PC-3 (cell line): ENCODE results near the gene FARP1. TPM values are rescaled to one million over a fixed set of nuclear protein-coding genes. Genes with fewer than 3 reads are reported as not detected.

Source experiments
- ATAC-seq: fragments of 200-7000 bp; cut with Tn5 transposase; 2 replicates; pipeline ENCODE4 v1.9.1; 2020; ENCODE audit warnings: mild to moderate bottlenecking, moderate library complexity
- BruUV-seq: library from RNA; stranded (reverse); fragments of 400-500 nt; replicated peaks from 2 replicates; lab custom pipeline; 2021; lab: Mats Ljungman, UMichigan
- CTCF ChIA-PET: fragments of 300-600 bp; sonication (Branson Sonifier 250); formaldehyde crosslinking; loops from one replicate; lab custom pipeline; 2022; ENCODE audit warnings: antibody characterized with exemption; lab: Charles Lee
- POLR2A ChIA-PET: fragments of 300-600 bp; sonication (Branson Sonifier 250); formaldehyde crosslinking; loops from one replicate; lab custom pipeline; 2022; ENCODE audit warnings: antibody characterized with exemption; ENCODE audit not compliant: unreplicated experiment; lab: Charles Lee
- DNase-seq: peaks from one replicate; pipeline ENCODE4 v3.0.0-alpha.2; 2015
- H2AFZ ChIP-seq: fragments of 300-600 bp; sonication (generic); 2 replicates; pipeline ENCODE4 v1.6.0; 2016; ENCODE audit warnings: antibody characterized with exemption, low read length
- H3F3A ChIP-seq: fragments of 300-600 bp; sonication (generic); one replicate; pipeline ENCODE4 v1.6.0; 2017; ENCODE audit warnings: antibody characterized with exemption, low read length, control low read depth, mild to moderate bottlenecking; ENCODE audit not compliant: unreplicated experiment
- H3K27ac ChIP-seq: fragments of 300-600 bp; sonication (generic); 2 replicates; pipeline ENCODE4 v1.5.1; 2016; ENCODE audit warnings: mild to moderate bottlenecking, low read length
- H3K27me3 ChIP-seq: fragments of 300-600 bp; sonication (generic); 2 replicates; pipeline ENCODE4 v1.6.1; 2016; ENCODE audit warnings: low read length, mixed read lengths
- H3K36me3 ChIP-seq: fragments of 300-600 bp; sonication (generic); 2 replicates; pipeline ENCODE4 v1.6.1; 2016; ENCODE audit warnings: low read depth, mixed run types, low read length, mixed read lengths
- H3K4me1 ChIP-seq: fragments of 300-600 bp; sonication (generic); 2 replicates; pipeline ENCODE4 v1.5.1; 2016; ENCODE audit warnings: low read length; ENCODE audit not compliant: insufficient read depth
- H3K4me2 ChIP-seq: fragments of 300-600 bp; sonication (generic); 2 replicates; pipeline ENCODE4 v1.6.0; 2016; ENCODE audit warnings: low read length
- H3K4me3 ChIP-seq: fragments of 300-600 bp; sonication (generic); 2 replicates; pipeline ENCODE4 v1.5.1; 2016; ENCODE audit warnings: mild to moderate bottlenecking, low read length, mixed read lengths
- H3K79me2 ChIP-seq: fragments of 300-600 bp; sonication (generic); 2 replicates; pipeline ENCODE4 v1.6.1; 2017; ENCODE audit warnings: low read length, mixed read lengths
- H3K9ac ChIP-seq: fragments of 300-600 bp; sonication (generic); 2 replicates; pipeline ENCODE4 v1.6.0; 2016; ENCODE audit warnings: mild to moderate bottlenecking, low read length
- H3K9me2 ChIP-seq: fragments of 300-600 bp; sonication (generic); replicated peaks from 2 replicates; pipeline ENCODE4 v1.6.1; 2016; ENCODE audit warnings: mixed run types, low read length, mixed read lengths
- H3K9me3 ChIP-seq: fragments of 300-600 bp; sonication (generic); 2 replicates; pipeline ENCODE4 v1.6.1; 2016; ENCODE audit warnings: low read length, mixed read lengths
- H4K20me1 ChIP-seq: fragments of 300-600 bp; sonication (generic); 2 replicates; pipeline ENCODE4 v1.6.1; 2016; ENCODE audit warnings: low read length, mixed read lengths
- EZH2 ChIP-seq: fragments of 300-600 bp; sonication (generic); IDR thresholded peaks from one replicate; pipeline ENCODE4 v1.6.1; 2017; ENCODE audit warnings: antibody characterized with exemption, mild to moderate bottlenecking, low read length; ENCODE audit not compliant: unreplicated experiment
- EZH2phosphoT487 ChIP-seq: fragments of 300-600 bp; sonication (generic); IDR thresholded peaks from 2 replicates; pipeline ENCODE4 v1.6.1; 2018; ENCODE audit warnings: mild to moderate bottlenecking, antibody characterized with exemption, low read length, borderline replicate concordance
- intact Hi-C: fragments of 100-400 bp; cut with micrococcal nuclease; formaldehyde crosslinking; loops from 2 replicates; pipeline ENCODE4 v1.9.0; 2023
- total RNA-seq: library from RNA; depleted of rRNA; stranded (reverse); fragments of >200 nt; gene quantifications from 2 replicates; pipeline ENCODE4 v1.2.3, GENCODE V29; 2014
- TF ChIP-seq, protein P1 (sequence below): fragments of 300-600 bp; sonication (generic); conservative IDR thresholded peaks from 2 replicates; pipeline ENCODE4 v1.5.1; 2017; ENCODE audit warnings: antibody characterized with exemption, low read depth, mild to moderate bottlenecking, low read length

FARP1 gene
- total RNA-seq, 1 experiment from 2014 or later: 18.2 TPM

DNA sequence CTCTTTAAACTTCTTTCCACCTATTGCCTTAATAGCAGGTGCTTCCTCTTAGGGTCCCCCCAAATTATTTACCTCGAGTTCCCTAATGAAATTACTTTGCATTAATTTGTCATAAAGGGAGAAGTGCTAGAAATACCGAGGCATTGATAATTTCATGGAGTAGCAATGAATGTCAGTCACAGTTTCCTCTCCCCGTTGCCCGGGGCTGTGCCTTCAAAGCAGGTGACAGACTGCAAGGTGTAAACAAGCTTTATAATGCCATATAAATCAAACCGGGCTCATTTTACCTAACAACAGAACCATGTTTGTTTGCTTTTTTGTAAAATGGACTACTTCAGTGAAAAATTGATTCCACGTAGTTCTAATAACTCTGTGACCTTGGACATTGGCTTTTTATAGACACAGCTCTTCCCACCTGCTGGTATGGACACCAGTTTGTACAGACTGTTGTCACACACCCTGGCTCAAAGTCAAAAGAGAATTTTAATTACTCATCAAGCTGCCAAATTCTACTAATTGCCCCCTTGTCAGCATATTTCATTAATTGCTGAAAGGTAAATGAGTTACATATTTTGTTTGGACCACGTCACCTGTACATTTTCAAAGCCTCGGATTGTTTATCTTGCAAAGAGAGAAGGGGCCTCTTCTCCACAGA lies 262.9 kb downstream of the FARP1 start:
- TF ChIP-seq EZH2 (no peak), EZH2phosphoT487 (no peak)
- TF ChIP-seq, protein P1, sequence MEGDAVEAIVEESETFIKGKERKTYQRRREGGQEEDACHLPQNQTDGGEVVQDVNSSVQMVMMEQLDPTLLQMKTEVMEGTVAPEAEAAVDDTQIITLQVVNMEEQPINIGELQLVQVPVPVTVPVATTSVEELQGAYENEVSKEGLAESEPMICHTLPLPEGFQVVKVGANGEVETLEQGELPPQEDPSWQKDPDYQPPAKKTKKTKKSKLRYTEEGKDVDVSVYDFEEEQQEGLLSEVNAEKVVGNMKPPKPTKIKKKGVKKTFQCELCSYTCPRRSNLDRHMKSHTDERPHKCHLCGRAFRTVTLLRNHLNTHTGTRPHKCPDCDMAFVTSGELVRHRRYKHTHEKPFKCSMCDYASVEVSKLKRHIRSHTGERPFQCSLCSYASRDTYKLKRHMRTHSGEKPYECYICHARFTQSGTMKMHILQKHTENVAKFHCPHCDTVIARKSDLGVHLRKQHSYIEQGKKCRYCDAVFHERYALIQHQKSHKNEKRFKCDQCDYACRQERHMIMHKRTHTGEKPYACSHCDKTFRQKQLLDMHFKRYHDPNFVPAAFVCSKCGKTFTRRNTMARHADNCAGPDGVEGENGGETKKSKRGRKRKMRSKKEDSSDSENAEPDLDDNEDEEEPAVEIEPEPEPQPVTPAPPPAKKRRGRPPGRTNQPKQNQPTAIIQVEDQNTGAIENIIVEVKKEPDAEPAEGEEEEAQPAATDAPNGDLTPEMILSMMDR: no peak
- Histone ChIP-seq H3K4me1 (no peaks in the 10 kb centered on the region), H3K9ac (no peak overlapping the region), H2AFZ (no peak overlapping the region), H3K79me2 (no peaks in the 10 kb centered on the region), H3K27me3 (no peaks in the 10 kb centered on the region), H3K36me3 (no peaks in the 10 kb centered on the region), H3K9me3 (no peaks in the 10 kb centered on the region), H3F3A (no peaks in the 10 kb centered on the region), H3K27ac (no peak overlapping the region), H4K20me1 (no peaks in the 10 kb centered on the region), H3K9me2 (no peaks in the 10 kb centered on the region), H3K4me3 (no peak overlapping the region), H3K4me2 (no peak overlapping the region)
- CTCF ChIA-PET: no interaction called here
- DNase-seq (no peak), ATAC-seq (no peak)
- POLR2A ChIA-PET: no interaction called here
- intact Hi-C loops: no loop called here
- no TSS peak for BruUV-seq

DNA sequence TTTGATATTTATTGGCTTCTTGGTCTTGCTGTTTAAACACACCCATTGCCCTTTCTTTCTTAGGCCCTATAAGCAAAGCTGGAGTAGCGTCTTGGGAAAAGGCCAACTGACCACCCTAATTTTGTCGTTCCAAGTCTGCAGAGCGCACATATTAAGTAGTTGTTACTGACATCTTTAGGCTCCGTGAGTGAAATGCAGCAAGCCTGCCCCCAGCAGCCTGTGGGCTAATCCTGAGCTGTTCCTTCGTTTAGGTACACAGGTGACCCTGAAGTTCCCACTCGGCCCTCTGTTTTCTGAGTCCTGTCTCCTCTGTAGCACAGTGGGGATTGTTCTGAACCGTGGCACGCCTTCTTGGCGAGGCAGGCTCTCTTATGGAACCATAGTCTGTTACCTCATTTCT lies 263.5 kb downstream of the FARP1 start:
- Histone ChIP-seq H3K4me3 (no peak overlapping the region), H3K9me2 (no peaks in the 10 kb centered on the region), H4K20me1 (no peaks in the 10 kb centered on the region), H3K27me3 (no peaks in the 10 kb centered on the region), H3K9ac (no peak overlapping the region), H2AFZ (no peak overlapping the region), H3K4me1 (no peaks in the 10 kb centered on the region), H3K9me3 (no peaks in the 10 kb centered on the region), H3K79me2 (no peaks in the 10 kb centered on the region), H3K4me2 (no peak overlapping the region), H3K27ac (no peak overlapping the region), H3K36me3 (no peaks in the 10 kb centered on the region), H3F3A (no peaks in the 10 kb centered on the region)
- DNase-seq: no peak
- no peak for ATAC-seq
- ChIA-PET POLR2A (no interaction called here), CTCF (no interaction called here)
- no peak for TF ChIP-seq EZH2phosphoT487
- no peak for TF ChIP-seq EZH2
- TF ChIP-seq, protein P1: no peak
- intact Hi-C loops: no loop called here
- no TSS peak for BruUV-seq

DNA sequence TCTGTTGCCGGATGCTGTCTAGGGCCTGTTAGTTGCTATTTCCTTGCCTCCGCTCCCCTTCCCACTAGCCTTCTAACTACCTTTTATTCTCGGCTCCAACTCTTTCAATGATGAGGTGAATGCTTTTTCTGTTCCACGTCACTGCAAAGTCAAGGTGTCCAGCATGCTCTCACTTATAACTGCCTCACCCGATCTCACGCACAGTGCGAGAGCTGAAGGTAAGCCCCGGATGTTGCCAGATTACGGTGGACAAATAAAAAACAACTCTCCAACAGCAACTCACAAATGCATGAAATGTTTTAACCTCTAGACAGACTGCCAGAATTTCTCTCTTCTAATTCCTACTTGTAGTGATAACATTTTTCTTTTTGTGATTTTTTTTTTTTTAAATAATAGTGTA lies 264.1 kb downstream of the FARP1 start:
- POLR2A ChIA-PET: no interaction called here
- no peak for DNase-seq
- no TSS peak for BruUV-seq
- Histone ChIP-seq H3K4me2 (no peak overlapping the region), H3F3A (no peaks in the 10 kb centered on the region), H3K4me1 (no peaks in the 10 kb centered on the region), H3K27me3 (no peaks in the 10 kb centered on the region), H3K9me3 (no peaks in the 10 kb centered on the region), H2AFZ (no peak overlapping the region), H3K4me3 (no peak overlapping the region), H3K9me2 (no peaks in the 10 kb centered on the region), H3K9ac (no peak overlapping the region), H3K36me3 (no peaks in the 10 kb centered on the region), H3K27ac (no peak overlapping the region), H4K20me1 (no peaks in the 10 kb centered on the region), H3K79me2 (no peaks in the 10 kb centered on the region)
- CTCF ChIA-PET: no interaction called here
- TF ChIP-seq, protein P1: no peak
- TF ChIP-seq EZH2phosphoT487 (no peak), EZH2 (no peak)
- intact Hi-C loops: no loop called here
- ATAC-seq: no peak
